ENCODE results near the gene FARP1. TPM values are rescaled to one million over a fixed set of nuclear protein-coding genes. Genes with fewer than 3 reads are reported as not detected.

FARP1 gene
- polyA plus RNA-seq, 4 donors: 222 to 270 (median 241) TPM

DNA sequence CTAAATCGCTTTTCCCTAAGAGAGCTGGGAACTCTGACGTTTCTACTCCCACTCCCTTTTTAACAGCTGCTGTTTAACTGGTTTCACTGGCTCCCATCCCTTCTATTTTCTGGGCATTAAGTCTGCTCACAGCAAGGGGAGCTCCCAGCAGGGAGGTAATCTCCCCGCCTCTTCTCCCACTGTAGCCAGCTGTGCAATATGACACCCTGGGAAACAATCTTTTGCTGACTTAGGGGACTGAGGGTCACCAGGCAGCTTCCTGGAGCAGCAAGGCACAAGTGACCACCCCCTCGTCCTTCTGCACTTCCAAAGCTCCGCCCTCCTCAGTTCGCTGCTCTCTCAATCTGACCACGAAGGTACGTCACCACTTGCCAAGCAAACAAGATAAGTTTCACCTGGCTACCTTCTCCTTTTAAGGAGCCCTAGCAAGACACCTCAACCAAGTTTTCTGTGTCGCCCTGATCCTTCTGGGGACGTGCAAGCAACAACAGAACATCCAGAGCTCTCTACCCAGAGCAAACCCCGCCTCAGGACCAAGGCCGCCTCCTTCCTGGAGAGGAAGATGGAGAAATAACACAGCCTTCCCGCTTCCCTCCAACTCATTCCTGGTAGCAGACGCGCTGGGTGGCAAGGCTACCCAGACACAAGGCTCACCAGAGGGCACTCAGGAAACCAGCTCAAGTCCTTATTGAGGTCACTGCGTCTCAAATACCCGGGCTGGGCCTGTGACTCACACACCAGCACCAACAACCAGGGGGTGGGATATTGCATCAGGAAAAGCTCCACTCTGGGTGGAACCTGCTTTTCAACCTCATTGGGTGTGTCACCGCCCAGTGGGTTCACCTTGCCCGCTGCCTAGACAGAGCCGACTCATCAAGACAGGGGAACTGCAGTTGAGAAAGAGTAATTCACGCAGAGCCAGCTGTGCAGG is 341.7 kb downstream of the FARP1 start:
- DNase-seq (ENCODE audit: low read depth in 4 of 4, low spot score in 2 of 4): peak; percentile 64 to 86 (median 81)

DNA sequence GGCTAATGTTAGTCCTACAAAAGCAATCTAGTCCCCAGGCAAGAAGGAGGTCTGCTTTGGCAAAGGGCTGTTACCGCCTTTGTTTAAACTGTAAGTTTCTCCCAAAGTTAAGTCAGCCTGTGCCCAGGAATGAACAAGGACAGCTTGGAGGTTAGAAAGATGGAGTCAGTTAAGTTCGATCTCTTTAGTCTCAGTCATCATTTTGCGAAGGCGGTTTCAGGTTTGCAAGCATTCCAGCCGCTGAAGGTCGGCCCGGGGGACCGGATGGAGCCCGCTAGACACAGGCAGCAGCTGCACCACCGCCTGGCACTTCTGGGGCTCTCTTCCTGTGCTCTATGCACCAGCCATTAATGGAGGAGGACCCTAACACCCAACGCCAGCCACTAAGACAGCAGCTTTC is 342.7 kb downstream of the FARP1 start:
- no peak for DNase-seq (ENCODE audit: low read depth in 4 of 4, low spot score in 2 of 4)

DNA sequence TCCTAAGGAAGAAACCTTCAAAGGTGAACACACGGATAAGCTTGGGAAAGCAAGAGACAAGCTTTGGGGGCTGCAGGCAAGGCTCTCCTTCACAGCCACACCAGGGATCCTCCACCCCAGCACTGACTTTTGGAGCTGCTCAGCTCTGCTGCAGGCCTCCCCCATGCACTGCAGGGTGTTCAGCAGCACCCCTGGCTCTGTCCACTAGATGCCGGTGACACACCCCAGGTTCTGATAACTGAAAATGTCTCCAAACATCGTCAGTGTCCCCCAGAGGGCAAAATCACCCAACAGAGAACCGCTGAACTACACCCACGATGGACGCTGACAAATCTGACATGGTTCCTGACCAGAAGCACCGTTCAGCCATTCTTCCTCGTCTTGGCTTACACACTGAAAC is 343.5 kb downstream of the FARP1 start:
- DNase-seq (ENCODE audit: low read depth in 4 of 4, low spot score in 2 of 4): no peak

DNA sequence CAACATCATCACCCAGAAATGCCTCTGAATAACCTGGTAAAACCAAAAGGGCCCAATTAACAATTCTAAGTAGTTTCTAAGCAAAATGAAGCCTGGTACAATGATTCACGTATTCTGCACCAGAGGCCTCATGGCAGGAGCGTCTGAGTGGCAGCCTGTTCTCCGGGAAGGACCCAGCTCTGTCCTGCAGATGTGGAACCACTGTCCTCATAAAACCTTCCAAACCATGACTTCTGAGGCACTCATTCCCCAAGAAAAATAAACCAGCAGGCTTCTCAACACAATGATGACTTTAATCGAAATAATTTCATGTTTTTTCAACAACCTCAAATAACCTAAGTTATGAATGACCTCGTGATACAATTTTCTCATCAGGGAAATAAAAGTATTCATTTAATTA is 344.1 kb downstream of the FARP1 start:
- DNase-seq (ENCODE audit: low read depth in 4 of 4, low spot score in 2 of 4): no peak

DNA sequence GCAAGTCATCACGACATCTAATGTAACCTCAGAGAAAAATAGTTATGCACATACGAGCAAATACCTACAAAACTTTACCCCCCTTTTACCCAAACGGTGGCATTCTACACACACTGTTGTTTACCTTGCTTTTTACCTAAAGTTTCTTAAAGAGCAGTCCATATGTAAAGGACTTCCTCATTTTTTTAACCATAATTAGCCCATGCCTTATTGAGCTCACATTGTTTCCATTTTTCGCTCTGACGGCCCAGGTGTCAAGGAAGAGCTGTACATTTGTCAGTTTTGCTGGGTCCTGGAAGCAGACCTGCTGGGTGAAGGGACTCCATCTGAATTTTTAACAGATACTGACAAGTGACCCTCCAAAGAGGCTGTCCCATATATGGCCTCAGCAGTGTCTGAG is 344.6 kb downstream of the FARP1 start:
- DNase-seq (ENCODE audit: low read depth in 4 of 4, low spot score in 2 of 4): no peak

- no peak for DNase-seq (ENCODE audit: low read depth in 4 of 4, low spot score in 2 of 4)
Measured at GRCh38 chr13:98488736-98489135, 345.8 kb downstream of the FARP1 start.

DNA sequence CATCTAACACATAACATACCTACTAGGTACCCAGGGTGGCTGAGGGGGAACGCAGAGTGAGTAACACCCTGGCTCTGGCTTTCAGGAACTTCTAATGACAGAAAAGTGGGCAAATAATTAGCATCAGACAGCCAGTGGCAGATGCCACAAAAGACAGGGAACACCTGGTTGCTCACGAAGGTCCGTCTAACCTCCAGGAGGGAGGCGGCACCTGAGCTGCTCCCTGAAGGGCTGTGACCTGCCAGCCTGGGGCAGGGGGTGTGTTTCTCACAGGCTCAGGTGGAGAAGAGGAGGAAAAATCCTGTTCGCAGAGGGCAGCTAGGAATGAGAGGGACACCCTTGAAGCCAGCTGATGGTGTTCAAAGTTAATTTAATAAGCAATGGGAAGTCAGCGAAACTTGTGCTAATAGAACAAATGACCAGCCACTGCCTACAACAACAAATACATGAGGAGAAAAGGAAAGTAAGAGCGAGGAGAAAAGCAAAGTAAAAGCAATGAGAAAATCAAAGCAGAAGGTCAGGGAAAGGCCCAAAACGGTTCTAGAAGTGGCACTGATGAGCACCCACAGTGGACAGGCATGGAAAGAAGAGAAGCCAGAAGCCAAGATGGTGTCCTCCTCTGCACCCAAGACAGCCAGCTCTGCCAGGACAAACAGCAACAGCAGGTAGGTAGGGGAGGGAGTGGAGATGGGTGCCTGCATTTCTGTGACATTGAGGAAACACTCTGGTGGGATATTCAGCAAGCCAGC is 346.7 kb downstream of the FARP1 start:
- no peak for DNase-seq (ENCODE audit: low read depth in 4 of 4, low spot score in 2 of 4)

DNA sequence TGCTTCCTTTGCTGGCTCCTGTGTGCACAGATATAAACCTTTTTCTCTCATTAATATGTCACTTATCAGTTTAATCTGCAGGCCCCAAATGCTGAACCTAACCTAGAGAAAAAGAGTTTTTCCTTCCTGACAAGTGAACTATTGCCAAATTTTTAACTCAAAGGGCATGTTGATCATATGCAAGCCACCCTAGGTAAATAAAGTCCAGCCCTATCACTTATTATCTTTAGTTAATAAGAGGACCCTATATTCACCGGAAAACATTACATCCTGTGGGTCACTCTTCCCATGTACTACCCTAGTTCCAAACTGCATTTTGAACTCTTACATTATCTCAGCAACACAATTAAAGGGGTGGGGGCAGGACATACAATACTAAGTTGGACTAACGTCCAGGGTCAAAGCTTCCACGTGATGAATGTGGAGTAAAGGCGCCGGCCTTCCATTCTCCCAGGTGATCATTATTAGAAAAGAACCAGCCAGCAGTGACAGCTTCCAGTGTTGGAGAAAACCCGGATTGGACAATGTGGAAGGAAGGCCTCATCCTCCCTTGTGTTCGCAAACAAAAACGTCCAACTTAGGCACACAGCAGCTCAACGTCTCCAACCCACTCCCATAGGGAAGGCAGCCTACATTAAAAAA is 347.4 kb downstream of the FARP1 start:
- no peak for DNase-seq (ENCODE audit: low read depth in 4 of 4, low spot score in 2 of 4)

DNA sequence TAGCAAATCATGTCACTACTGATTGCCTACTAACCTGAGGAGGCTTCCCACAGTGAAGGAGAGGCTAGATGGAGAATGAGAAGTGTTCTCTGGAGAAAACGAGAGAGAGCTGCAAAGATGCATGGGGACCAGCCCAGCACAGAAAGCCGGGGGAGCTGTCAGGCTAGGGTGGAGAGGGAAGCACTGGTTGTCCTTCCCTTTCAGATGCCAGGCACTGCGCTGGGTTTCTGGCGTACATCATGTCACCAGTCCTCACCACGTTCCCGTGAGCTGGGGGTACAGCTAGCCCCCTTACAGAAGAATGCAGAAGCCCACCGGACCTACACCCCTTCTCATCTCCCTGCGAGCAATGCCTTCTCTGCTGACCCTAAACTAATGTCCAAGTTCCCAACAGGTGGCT is 348.0 kb downstream of the FARP1 start:
- no peak for DNase-seq (ENCODE audit: low read depth in 4 of 4, low spot score in 2 of 4)

DNA sequence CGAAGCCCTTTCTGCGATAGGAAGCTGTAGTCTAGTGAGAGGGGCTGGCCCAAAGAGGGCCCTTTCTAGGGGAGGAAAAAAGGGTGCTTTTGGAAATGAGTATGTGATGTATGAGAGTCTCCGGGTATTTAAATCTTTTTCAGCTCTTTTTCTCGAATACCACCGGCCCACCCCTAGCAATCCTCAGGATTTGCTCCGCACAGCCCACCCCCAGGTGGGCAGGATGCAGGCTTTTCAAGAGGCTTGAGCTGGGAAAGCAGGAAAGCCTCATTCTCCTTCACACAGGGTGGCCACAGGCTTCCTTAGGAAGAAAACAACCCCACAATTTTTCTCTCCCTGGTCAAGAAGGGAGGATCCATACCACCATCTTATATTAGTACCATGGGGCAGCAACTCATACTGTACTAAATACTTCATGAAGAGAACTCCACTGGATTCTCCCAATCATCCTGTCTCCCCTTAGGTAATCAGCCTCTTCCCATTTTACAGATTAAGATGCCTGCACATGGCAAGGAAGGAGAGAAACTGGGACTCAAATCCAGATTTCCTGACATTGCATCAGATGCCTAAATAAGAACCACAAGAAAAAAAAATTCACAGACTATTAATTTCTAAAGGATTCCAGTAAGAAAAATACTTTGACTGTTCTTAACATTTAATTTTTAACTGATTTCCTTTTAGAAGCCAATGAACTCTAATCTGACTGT is 349.6 kb downstream of the FARP1 start:
- no peak for DNase-seq (ENCODE audit: low read depth in 4 of 4, low spot score in 2 of 4)

- DNase-seq (ENCODE audit: low read depth in 4 of 4, low spot score in 2 of 4): no peak
Measured at GRCh38 chr13:98493042-98493712, 350.3 kb downstream of the FARP1 start.

DNA sequence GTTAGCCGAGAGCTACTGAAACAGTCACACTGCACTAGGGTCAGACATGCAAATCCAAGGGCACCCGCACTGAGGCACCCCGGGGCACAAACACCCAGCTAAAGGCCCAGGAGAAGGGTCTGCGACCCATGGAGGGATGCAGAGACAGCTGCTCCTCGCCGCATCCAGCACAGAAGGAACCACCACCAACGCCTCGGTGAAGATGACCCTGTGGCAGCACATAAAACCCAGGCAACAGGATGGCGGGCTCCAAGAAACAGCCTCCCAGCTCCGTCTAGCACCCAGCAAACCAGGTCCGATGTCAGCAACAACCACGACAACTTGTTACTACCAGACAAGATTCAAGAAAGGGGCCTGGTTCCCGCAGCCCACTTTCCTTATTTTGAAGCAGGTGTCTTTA is 351.9 kb downstream of the FARP1 start:
- DNase-seq (ENCODE audit: low read depth in 4 of 4, low spot score in 2 of 4): no peak

GRCh38 chr13:98495627-98496478 is 353.0 kb downstream of the FARP1 start:
- no peak for DNase-seq (ENCODE audit: low read depth in 4 of 4, low spot score in 2 of 4)

- no peak for DNase-seq (ENCODE audit: low read depth in 4 of 4, low spot score in 2 of 4)
Measured at GRCh38 chr13:98496479-98496791, 353.5 kb downstream of the FARP1 start.

DNA sequence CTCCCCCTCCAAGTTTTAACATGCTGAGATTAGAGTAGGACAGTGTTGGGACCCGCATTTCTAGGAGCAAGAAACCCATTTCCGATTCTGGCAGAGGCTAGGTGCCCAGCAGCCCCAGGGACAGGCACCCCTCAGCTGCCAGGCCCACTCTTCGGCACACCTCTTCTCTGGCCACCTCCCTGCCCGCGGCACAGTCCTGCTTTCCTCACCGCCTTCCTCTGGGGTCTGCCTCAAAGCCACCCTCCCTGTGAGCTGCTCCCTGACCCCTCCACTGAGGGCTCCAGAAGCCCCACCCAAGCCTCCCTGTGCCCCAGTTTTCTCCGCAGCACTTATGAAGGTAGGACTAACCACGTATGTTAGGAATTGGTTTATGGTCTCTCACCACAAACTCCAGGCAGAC is 354.1 kb downstream of the FARP1 start:
- DNase-seq (ENCODE audit: low read depth in 4 of 4, low spot score in 2 of 4): no peak

DNA sequence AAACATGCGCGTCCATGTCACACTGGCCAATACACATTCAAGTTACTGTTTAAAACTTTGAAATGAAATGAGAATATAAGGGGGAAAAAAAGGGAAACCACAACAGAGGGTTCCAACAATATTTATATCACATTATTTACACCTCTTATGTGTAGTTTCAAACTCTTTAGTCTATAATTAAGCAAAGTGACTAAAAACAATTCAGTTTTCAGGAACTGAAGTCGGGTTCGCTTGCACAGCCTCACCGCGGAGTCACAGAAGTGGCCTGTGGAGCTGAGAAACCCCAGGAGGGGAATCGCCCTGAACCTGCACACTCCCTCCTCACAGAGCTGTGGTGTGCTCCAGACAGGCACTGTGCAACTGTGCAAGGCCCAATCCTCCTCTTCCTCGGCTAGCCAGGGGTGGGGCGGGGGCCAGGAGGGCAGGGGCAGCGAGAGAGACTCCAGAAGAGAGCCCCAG is 358.1 kb downstream of the FARP1 start:
- DNase-seq (ENCODE audit: low read depth in 4 of 4, low spot score in 2 of 4): no peak

DNA sequence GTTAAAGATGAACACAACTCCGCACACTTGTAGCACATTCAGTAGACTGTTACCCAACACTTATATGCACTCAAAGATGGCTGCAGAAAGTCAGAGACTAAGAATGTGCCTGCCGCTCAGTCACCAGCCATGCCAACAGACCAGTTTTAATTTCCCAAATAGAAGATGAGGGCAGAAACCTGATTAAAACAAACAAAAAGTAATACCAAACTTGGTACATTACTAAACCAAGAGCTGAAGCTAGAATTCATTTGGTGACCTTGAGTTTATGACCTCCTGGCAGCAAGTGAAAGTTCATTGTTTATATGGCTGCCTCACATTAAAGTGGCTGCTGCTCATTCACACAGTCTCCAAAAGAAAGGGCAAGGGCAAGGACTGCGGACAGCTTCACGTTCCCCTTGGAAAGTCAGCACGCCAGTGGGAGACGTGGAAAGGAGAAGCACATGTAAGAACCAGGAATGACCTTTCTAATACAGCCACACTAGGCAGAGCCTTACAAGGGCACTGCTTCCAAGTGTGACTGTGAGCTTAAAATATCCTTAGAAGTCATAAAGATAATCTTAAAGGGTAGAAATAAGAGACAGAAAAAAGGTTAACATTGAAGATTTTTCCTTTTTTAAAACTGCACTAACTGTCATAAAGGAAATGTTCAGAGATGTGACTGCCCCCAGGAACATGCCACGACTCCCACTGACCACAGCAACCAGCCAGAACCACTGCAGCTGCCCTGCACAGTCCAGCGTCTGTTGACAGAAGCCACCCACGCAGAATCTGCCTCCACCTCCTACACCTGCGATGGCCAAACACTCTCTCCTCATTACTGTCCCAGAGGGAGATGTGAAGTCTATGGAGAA is 360.5 kb downstream of the FARP1 start:
- DNase-seq (ENCODE audit: low read depth in 4 of 4, low spot score in 2 of 4): no peak

DNA sequence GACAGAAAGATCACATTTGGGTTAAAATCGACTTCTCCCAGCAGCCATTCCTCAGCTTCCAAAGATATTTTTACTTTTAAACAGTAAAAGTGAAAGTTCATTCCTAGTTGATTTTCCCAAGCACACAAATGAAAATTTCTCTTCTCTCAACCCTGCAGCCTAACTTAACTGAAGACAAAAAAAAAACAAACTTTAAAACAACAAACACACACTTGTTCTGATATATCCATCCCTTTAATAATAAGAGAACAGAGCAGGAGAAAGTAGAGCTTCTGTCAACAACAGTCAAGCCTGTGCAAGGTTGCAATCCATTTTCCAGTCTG is 361.1 kb downstream of the FARP1 start:
- DNase-seq (ENCODE audit: low read depth in 4 of 4, low spot score in 2 of 4): no peak
